ENCODE measurements around the gene FITM2.

GRCh38 chr20:44355498-44356352, 44.7 kb upstream of the FITM2 start, which contains the start of gene HNF4A:
- no peak for TF ChIP-seq CTCF (IDR thresholded peaks at IDR 0.05)
- TF ChIP-seq POLR2A (IDR thresholded peaks at IDR 0.05): no peak

Data from thyroid gland (tissue), 4 donors.